Right renal cortex interstitium (tissue), 3 donors: Measurements from ENCODE around the gene CAMKK2. TPM values are rescaled to one million over a fixed set of nuclear protein-coding genes. Genes with fewer than 3 reads are reported as not detected.
"Not testable (repeated sequence)": the region's sequence is repeated elsewhere in the genome, so short reads cannot be mapped to it uniquely, and the experiment has no call there.

Experiments
- DNase-seq, 3 donors: peaks; one replicate each; pipeline ENCODE4 v3.0.0-alpha.2; 2013; ENCODE audit warnings: low read depth in 3 of 3, low spot score in 2 of 3
- polyA plus RNA-seq, 3 donors: library from polyadenylated mRNA; unstranded; fragments of 120-200 nt; gene quantifications; one replicate each; pipeline ENCODE4 v1.2.1, GENCODE V29; 2013; ENCODE audit not compliant: insufficient read length in 3 of 3

The CAMKK2 gene
- polyA plus RNA-seq, 3 donors: 31.2 to 34.0 (median 33.9) TPM

GRCh38 chr12:121251838-121252237, 44.7 kb downstream of the CAMKK2 start:
- DNase-seq: no peak

- DNase-seq: no peak
Observed at GRCh38 chr12:121250359-121250758, 46.1 kb downstream of the CAMKK2 start.

GRCh38 chr12:121248622-121249021, 47.9 kb downstream of the CAMKK2 start:
- DNase-seq: no peak

- DNase-seq: no peak
Observed at GRCh38 chr12:121246893-121247557, 49.5 kb downstream of the CAMKK2 start.

- no peak for DNase-seq
Observed at GRCh38 chr12:121245951-121246350, 50.6 kb downstream of the CAMKK2 start.

- DNase-seq: no peak
Observed at GRCh38 chr12:121245031-121245430, 51.5 kb downstream of the CAMKK2 start.

- DNase-seq: no peak
Observed at GRCh38 chr12:121241156-121241970, 55.1 kb downstream of the CAMKK2 start.

- DNase-seq: peak in 2 of 3 donors; percentile 56 to 74
Observed at GRCh38 chr12:121240484-121241101, 55.9 kb downstream of the CAMKK2 start.

GRCh38 chr12:121240062-121240420, 56.5 kb downstream of the CAMKK2 start:
- no peak for DNase-seq

- no peak for DNase-seq
Observed at GRCh38 chr12:121239351-121240061, 57.0 kb downstream of the CAMKK2 start.

- no peak for DNase-seq
Observed at GRCh38 chr12:121238604-121239350, 57.7 kb downstream of the CAMKK2 start.

- no peak for DNase-seq
Observed at GRCh38 chr12:121238086-121238485, 58.4 kb downstream of the CAMKK2 start.

GRCh38 chr12:121237415-121237814, 59.1 kb downstream of the CAMKK2 start:
- DNase-seq: no peak

GRCh38 chr12:121236776-121237175, 59.7 kb downstream of the CAMKK2 start:
- DNase-seq: no peak

- no peak for DNase-seq
Observed at GRCh38 chr12:121233628-121234020, 62.9 kb downstream of the CAMKK2 start.

GRCh38 chr12:121232977-121233627, 63.4 kb downstream of the CAMKK2 start:
- no peak for DNase-seq

- no peak for DNase-seq
Observed at GRCh38 chr12:121232163-121232562, 64.3 kb downstream of the CAMKK2 start.

- DNase-seq: no peak
Observed at GRCh38 chr12:121230538-121230907, 66.0 kb downstream of the CAMKK2 start.

GRCh38 chr12:121229826-121230537, 66.5 kb downstream of the CAMKK2 start:
- not testable (repeated sequence) for DNase-seq
